BLaER1 (cell line): ENCODE data around the gene AMMECR1.

ENCODE experiments used
- H3K27ac ChIP-seq: shearing (Covaris generic); formaldehyde crosslinking; 2 replicates; pipeline ENCODE4 v1.8.1; 2022
- H3K27me3 ChIP-seq: shearing (Covaris generic); formaldehyde crosslinking; 2 replicates; pipeline ENCODE4 v1.8.1; 2022
- H3K36me3 ChIP-seq: shearing (Covaris generic); formaldehyde crosslinking; 2 replicates; pipeline ENCODE4 v1.8.1; 2022
- H3K4me1 ChIP-seq: shearing (Covaris generic); formaldehyde crosslinking; 2 replicates; pipeline ENCODE4 v1.8.1; 2022
- H3K4me2 ChIP-seq: shearing (Covaris generic); formaldehyde crosslinking; 2 replicates; pipeline ENCODE4 v1.8.1; 2022
- H3K4me3 ChIP-seq: shearing (Covaris generic); formaldehyde crosslinking; 2 replicates; pipeline ENCODE4 v1.8.1; 2022
- H3K9ac ChIP-seq: shearing (Covaris generic); formaldehyde crosslinking; 2 replicates; pipeline ENCODE4 v1.8.1; 2022
- H3K9me3 ChIP-seq: shearing (Covaris generic); formaldehyde crosslinking; 2 replicates; pipeline ENCODE4 v1.8.1; 2022
- H4K20me1 ChIP-seq: shearing (Covaris generic); formaldehyde crosslinking; 2 replicates; pipeline ENCODE4 v1.8.1; 2022
- Cebpa-rat ChIP-seq: shearing (Covaris generic); IDR thresholded peaks from 2 replicates; pipeline ENCODE4 v1.8.1; 2022

Gene AMMECR1

GRCh38 chrX:110327336-110327735, 9.5 kb upstream of the AMMECR1 start:
- Histone ChIP-seq H3K9me3 (peaks cover 4% of the 10 kb centered on the region), H3K9ac (no peak overlapping the region), H3K27me3 (peaks cover 44% of the 10 kb centered on the region), H3K36me3 (no peaks in the 10 kb centered on the region), H3K4me3 (no peak overlapping the region), H3K27ac (no peak overlapping the region), H4K20me1 (no peaks in the 10 kb centered on the region), H3K4me2 (no peak overlapping the region), H3K4me1 (peaks cover 11% of the 10 kb centered on the region)
- TF ChIP-seq Cebpa-rat: no peak

GRCh38 chrX:110326712-110327111, 8.8 kb upstream of the AMMECR1 start:
- Histone ChIP-seq H3K27me3 (peaks cover 47% of the 10 kb centered on the region), H3K27ac (no peak overlapping the region)
- no peak for TF ChIP-seq Cebpa-rat

GRCh38 chrX:110322603-110323002, 4.7 kb upstream of the AMMECR1 start:
- Histone ChIP-seq H3K9me3 (peaks cover 4% of the 10 kb centered on the region), H3K27ac (no peak overlapping the region), H4K20me1 (no peaks in the 10 kb centered on the region), H3K27me3 (peaks cover 49% of the 10 kb centered on the region), H3K4me3 (no peak overlapping the region), H3K36me3 (no peaks in the 10 kb centered on the region), H3K4me2 (no peak overlapping the region), H3K9ac (no peak overlapping the region), H3K4me1 (peaks cover 38% of the 10 kb centered on the region)
- TF ChIP-seq Cebpa-rat: no peak

More at GRCh38 chrX:110326712-110327111, 8.8 kb upstream of the AMMECR1 start:
- Histone ChIP-seq H3K9me3 (peaks cover 4% of the 10 kb centered on the region), H3K36me3 (no peaks in the 10 kb centered on the region), H3K4me1 (peaks cover 14% of the 10 kb centered on the region), H3K4me2 (no peak overlapping the region), H3K4me3 (no peak overlapping the region), H3K9ac (no peak overlapping the region), H4K20me1 (no peaks in the 10 kb centered on the region)

GRCh38 chrX:110321670-110322069, 3.8 kb upstream of the AMMECR1 start:
- Histone ChIP-seq H3K9ac (no peak overlapping the region), H3K27ac (no peak overlapping the region), H4K20me1 (0 out of 2 replicates have a peak, but pooled peaks cover 1% of the 10 kb centered on the region), H3K27me3 (peaks cover 54% of the 10 kb centered on the region), H3K9me3 (peaks cover 4% of the 10 kb centered on the region), H3K4me3 (no peak overlapping the region), H3K36me3 (no peaks in the 10 kb centered on the region), H3K4me2 (peak overlapping the region; percentile 72), H3K4me1 (peaks cover 38% of the 10 kb centered on the region)
- no peak for TF ChIP-seq Cebpa-rat

GRCh38 chrX:110321081-110321480, 3.2 kb upstream of the AMMECR1 start:
- H3K4me3 ChIP-seq: no peak overlapping the region
- H3K27me3 ChIP-seq: peaks cover 57% of the 10 kb centered on the region
- no peak for TF ChIP-seq Cebpa-rat
- H4K20me1 ChIP-seq: peaks cover 7% of the 10 kb centered on the region; the same call in 1 of the 2 replicates
- H3K27ac ChIP-seq: 0 out of 2 replicates have a peak overlapping the region, but pooled peaks have one; percentile 23
- H3K4me1 ChIP-seq: peaks cover 38% of the 10 kb centered on the region
- H3K36me3 ChIP-seq: no peaks in the 10 kb centered on the region
- H3K4me2 ChIP-seq: peak overlapping the region; percentile 72
- peaks cover 4% of the 10 kb centered on the region for H3K9me3 ChIP-seq
- no peak overlapping the region for H3K9ac ChIP-seq

- H3K4me1 ChIP-seq: peaks cover 39% of the 10 kb centered on the region
- H4K20me1 ChIP-seq: peaks cover 13% of the 10 kb centered on the region; the same call in 1 of the 2 replicates
- H3K4me3 ChIP-seq: no peak overlapping the region
- peaks cover 60% of the 10 kb centered on the region for H3K27me3 ChIP-seq
- no peak overlapping the region for H3K9ac ChIP-seq
- no peaks in the 10 kb centered on the region; the same call in 1 of the 2 replicates for H3K9me3 ChIP-seq
- no peak for TF ChIP-seq Cebpa-rat
- peak overlapping the region; percentile 23; the same call in 1 of the 2 replicates for H3K27ac ChIP-seq
- H3K4me2 ChIP-seq: peak overlapping the region; percentile 72
- H3K36me3 ChIP-seq: no peaks in the 10 kb centered on the region
Measured at GRCh38 chrX:110320381-110320987, 2.6 kb upstream of the AMMECR1 start.

- no peak for TF ChIP-seq Cebpa-rat
- Histone ChIP-seq H3K4me1 (peaks cover 50% of the 10 kb centered on the region), H3K9ac (peak overlapping the region; percentile 89), H3K27ac (peak overlapping the region; percentile 94), H4K20me1 (peaks cover 32% of the 10 kb centered on the region), H3K4me3 (peak overlapping the region; percentile 83), H3K4me2 (peak overlapping the region; percentile 75), H3K36me3 (no peaks in the 10 kb centered on the region), H3K9me3 (no peaks in the 10 kb centered on the region; the same call in 1 of the 2 replicates), H3K27me3 (peaks cover 71% of the 10 kb centered on the region)
Measured at GRCh38 chrX:110318664-110318968, 731 bp upstream of the AMMECR1 start.

- Histone ChIP-seq H3K9me3 (no peaks in the 10 kb centered on the region; the same call in 1 of the 2 replicates), H3K4me2 (peak overlapping the region; percentile 65), H3K4me3 (peak overlapping the region; percentile 83), H3K27ac (peak overlapping the region; percentile 94), H4K20me1 (peaks cover 44% of the 10 kb centered on the region), H3K4me1 (peaks cover 50% of the 10 kb centered on the region), H3K9ac (peak overlapping the region; percentile 89), H3K36me3 (no peaks in the 10 kb centered on the region), H3K27me3 (peaks cover 74% of the 10 kb centered on the region)
- TF ChIP-seq Cebpa-rat: no peak
Measured at GRCh38 chrX:110317061-110317819, 645 bp downstream of the AMMECR1 start.

GRCh38 chrX:110316351-110317060, 1.4 kb downstream of the AMMECR1 start:
- Histone ChIP-seq H4K20me1 (peaks cover 51% of the 10 kb centered on the region), H3K4me3 (peak overlapping the region; percentile 83), H3K27ac (peak overlapping the region; percentile 94; the same call in 1 of the 2 replicates), H3K9me3 (no peaks in the 10 kb centered on the region; the same call in 1 of the 2 replicates), H3K27me3 (peaks cover 74% of the 10 kb centered on the region), H3K36me3 (no peaks in the 10 kb centered on the region), H3K4me1 (peaks cover 44% of the 10 kb centered on the region), H3K4me2 (peak overlapping the region; percentile 65), H3K9ac (peak overlapping the region; percentile 89)
- TF ChIP-seq Cebpa-rat: no peak
